ENCODE measurements around the gene BICDL1.

- TF ChIP-seq, protein P1, sequence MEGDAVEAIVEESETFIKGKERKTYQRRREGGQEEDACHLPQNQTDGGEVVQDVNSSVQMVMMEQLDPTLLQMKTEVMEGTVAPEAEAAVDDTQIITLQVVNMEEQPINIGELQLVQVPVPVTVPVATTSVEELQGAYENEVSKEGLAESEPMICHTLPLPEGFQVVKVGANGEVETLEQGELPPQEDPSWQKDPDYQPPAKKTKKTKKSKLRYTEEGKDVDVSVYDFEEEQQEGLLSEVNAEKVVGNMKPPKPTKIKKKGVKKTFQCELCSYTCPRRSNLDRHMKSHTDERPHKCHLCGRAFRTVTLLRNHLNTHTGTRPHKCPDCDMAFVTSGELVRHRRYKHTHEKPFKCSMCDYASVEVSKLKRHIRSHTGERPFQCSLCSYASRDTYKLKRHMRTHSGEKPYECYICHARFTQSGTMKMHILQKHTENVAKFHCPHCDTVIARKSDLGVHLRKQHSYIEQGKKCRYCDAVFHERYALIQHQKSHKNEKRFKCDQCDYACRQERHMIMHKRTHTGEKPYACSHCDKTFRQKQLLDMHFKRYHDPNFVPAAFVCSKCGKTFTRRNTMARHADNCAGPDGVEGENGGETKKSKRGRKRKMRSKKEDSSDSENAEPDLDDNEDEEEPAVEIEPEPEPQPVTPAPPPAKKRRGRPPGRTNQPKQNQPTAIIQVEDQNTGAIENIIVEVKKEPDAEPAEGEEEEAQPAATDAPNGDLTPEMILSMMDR (conservative IDR thresholded peaks at IDR 0.05 in 1 of 2, IDR thresholded peaks at IDR 0.05 in 1 of 2; ENCODE audit: low read depth in 1 of 2, low read length in 2 of 2), result no peak
- TF ChIP-seq EZH2 (IDR thresholded peaks at IDR 0.05; ENCODE audit: low read length, missing control alignments), result no peak
Measured at GRCh38 chr12:120142231-120142877, 153.3 kb downstream of the BICDL1 start.
